PFSK-1 (cell line): Measurements from ENCODE around the gene MYL9.

ENCODE experiments used
- POLR2AphosphoS5 ChIP-seq: IDR thresholded peaks from 2 replicates; pipeline ENCODE4 v1.6.1; 2012; ENCODE audit warnings: low read depth, mild to moderate bottlenecking, control low read depth, low read length, moderate library complexity
- SIN3A ChIP-seq: IDR thresholded peaks from 2 replicates; pipeline ENCODE4 v1.6.1; 2012; ENCODE audit warnings: mild to moderate bottlenecking, low read length, moderate library complexity, borderline replicate concordance; ENCODE audit not compliant: insufficient read depth
- TAF1 ChIP-seq: IDR thresholded peaks from 2 replicates; pipeline ENCODE4 v1.6.1; 2012; ENCODE audit warnings: low read length, control low read depth, borderline replicate concordance; ENCODE audit not compliant: insufficient read depth
- TF ChIP-seq, protein P1 (sequence below), 2 experiments: IDR thresholded peaks; 2 replicates each; pipeline versions ENCODE4 v1.6.1 to v1.8.0; 2011 to 2012; ENCODE audit warnings: low read depth in 2 of 2, low read length in 2 of 2, control low read depth in 1 of 2, inconsistent platforms in 1 of 2, mild to moderate bottlenecking in 1 of 2, moderate library complexity in 1 of 2; ENCODE audit not compliant: insufficient read depth in 1 of 2

DNA sequence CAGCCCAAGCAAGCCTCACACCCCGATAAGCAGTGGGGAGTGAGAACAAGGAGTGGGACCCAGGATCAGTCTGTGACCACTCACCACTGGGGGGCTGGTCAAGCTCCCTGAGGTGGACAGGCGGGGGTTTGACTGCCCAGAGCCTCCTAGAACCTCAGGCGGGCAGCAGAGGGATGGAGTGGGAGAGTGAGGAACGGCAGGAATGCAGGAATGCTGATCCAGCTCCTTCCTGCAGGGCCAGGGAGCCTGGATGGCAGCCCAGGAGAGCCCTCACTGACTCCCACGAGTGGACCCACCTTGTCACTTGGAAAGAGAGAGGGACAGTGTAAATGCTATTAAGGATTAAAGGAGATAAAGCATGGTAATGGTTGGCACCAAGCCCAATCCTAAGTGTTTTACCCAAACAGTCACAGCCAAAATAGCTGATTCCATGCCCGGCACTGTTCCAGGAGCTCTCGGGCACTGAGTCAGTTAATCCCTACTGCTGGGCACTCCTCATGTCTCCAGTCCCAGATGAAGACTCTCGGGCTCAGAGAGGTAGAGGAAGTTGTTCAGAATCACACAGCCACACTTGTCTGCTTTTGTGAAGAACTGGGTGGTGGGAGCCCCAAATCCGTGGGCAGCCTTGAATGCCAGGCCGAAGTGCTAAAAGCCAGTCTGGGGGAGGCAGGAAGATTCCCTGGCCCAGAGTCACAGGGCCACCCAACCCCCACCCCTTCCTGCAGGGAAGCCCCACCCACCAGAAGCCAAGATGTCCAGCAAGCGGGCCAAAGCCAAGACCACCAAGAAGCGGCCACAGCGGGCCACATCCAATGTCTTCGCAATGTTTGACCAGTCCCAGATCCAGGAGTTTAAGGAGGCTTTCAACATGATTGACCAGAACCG lies 3.1 kb downstream of the MYL9 start:
- TF ChIP-seq, protein P1, sequence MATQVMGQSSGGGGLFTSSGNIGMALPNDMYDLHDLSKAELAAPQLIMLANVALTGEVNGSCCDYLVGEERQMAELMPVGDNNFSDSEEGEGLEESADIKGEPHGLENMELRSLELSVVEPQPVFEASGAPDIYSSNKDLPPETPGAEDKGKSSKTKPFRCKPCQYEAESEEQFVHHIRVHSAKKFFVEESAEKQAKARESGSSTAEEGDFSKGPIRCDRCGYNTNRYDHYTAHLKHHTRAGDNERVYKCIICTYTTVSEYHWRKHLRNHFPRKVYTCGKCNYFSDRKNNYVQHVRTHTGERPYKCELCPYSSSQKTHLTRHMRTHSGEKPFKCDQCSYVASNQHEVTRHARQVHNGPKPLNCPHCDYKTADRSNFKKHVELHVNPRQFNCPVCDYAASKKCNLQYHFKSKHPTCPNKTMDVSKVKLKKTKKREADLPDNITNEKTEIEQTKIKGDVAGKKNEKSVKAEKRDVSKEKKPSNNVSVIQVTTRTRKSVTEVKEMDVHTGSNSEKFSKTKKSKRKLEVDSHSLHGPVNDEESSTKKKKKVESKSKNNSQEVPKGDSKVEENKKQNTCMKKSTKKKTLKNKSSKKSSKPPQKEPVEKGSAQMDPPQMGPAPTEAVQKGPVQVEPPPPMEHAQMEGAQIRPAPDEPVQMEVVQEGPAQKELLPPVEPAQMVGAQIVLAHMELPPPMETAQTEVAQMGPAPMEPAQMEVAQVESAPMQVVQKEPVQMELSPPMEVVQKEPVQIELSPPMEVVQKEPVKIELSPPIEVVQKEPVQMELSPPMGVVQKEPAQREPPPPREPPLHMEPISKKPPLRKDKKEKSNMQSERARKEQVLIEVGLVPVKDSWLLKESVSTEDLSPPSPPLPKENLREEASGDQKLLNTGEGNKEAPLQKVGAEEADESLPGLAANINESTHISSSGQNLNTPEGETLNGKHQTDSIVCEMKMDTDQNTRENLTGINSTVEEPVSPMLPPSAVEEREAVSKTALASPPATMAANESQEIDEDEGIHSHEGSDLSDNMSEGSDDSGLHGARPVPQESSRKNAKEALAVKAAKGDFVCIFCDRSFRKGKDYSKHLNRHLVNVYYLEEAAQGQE (IDR thresholded peaks at IDR 0.05; ENCODE audit: insufficient read depth in 1 of 2, low read depth in 2 of 2, low read length in 2 of 2): no peak
- TF ChIP-seq POLR2AphosphoS5 (no peak), TAF1 (no peak), SIN3A (no peak)
